ENCODE data around the gene DOCK3.

The DOCK3 gene

GRCh38 chr3:50792568-50792967, 117.8 kb downstream of the DOCK3 start:
- TF ChIP-seq FOXP2 (optimal IDR thresholded peaks at IDR 0.05; ENCODE audit: borderline replicate concordance, extremely low read depth, extremely low read length, insufficient read depth) = no peak
- no peak for TF ChIP-seq POLR2AphosphoS5 (IDR thresholded peaks at IDR 0.05; ENCODE audit: low read depth, low read length)
- TF ChIP-seq SIN3A (IDR thresholded peaks at IDR 0.05; ENCODE audit: borderline replicate concordance, insufficient read depth, low read length) = no peak
- TF ChIP-seq, protein P1, sequence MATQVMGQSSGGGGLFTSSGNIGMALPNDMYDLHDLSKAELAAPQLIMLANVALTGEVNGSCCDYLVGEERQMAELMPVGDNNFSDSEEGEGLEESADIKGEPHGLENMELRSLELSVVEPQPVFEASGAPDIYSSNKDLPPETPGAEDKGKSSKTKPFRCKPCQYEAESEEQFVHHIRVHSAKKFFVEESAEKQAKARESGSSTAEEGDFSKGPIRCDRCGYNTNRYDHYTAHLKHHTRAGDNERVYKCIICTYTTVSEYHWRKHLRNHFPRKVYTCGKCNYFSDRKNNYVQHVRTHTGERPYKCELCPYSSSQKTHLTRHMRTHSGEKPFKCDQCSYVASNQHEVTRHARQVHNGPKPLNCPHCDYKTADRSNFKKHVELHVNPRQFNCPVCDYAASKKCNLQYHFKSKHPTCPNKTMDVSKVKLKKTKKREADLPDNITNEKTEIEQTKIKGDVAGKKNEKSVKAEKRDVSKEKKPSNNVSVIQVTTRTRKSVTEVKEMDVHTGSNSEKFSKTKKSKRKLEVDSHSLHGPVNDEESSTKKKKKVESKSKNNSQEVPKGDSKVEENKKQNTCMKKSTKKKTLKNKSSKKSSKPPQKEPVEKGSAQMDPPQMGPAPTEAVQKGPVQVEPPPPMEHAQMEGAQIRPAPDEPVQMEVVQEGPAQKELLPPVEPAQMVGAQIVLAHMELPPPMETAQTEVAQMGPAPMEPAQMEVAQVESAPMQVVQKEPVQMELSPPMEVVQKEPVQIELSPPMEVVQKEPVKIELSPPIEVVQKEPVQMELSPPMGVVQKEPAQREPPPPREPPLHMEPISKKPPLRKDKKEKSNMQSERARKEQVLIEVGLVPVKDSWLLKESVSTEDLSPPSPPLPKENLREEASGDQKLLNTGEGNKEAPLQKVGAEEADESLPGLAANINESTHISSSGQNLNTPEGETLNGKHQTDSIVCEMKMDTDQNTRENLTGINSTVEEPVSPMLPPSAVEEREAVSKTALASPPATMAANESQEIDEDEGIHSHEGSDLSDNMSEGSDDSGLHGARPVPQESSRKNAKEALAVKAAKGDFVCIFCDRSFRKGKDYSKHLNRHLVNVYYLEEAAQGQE (IDR thresholded peaks at IDR 0.05; ENCODE audit: insufficient read depth in 1 of 2, low read depth in 2 of 2, low read length in 2 of 2) = no peak
- no peak for TF ChIP-seq TAF1 (IDR thresholded peaks at IDR 0.05; ENCODE audit: borderline replicate concordance, insufficient read depth, low read length)

DNA sequence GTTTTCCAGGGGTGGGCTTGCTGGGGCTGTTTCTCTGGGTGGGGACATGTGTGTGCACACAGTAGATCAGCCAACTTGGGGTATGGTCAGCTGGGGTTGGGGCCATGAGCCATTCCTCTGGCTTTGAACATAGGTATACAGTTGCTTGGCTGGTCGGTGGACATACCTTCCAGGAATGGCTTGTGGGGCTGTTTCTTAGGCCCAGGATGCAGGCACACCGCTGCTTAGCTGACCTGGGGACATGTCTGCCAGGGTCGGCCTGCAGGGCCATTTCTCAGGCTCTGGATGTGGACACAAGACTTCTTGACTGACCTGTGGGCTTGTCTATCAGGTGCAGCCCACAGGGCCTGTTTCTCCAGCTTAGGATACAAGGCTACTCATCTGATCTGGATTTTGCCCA, 130.6 kb downstream of the DOCK3 start:
- no peak for TF ChIP-seq POLR2AphosphoS5 (IDR thresholded peaks at IDR 0.05; ENCODE audit: low read depth, low read length)
- TF ChIP-seq SIN3A (IDR thresholded peaks at IDR 0.05; ENCODE audit: borderline replicate concordance, insufficient read depth, low read length) = no peak
- no peak for TF ChIP-seq FOXP2 (optimal IDR thresholded peaks at IDR 0.05; ENCODE audit: borderline replicate concordance, extremely low read depth, extremely low read length, insufficient read depth)
- TF ChIP-seq, protein P1 (IDR thresholded peaks at IDR 0.05; ENCODE audit: insufficient read depth in 1 of 2, low read depth in 2 of 2, low read length in 2 of 2) = no peak
- no peak for TF ChIP-seq TAF1 (IDR thresholded peaks at IDR 0.05; ENCODE audit: borderline replicate concordance, insufficient read depth, low read length)

DNA sequence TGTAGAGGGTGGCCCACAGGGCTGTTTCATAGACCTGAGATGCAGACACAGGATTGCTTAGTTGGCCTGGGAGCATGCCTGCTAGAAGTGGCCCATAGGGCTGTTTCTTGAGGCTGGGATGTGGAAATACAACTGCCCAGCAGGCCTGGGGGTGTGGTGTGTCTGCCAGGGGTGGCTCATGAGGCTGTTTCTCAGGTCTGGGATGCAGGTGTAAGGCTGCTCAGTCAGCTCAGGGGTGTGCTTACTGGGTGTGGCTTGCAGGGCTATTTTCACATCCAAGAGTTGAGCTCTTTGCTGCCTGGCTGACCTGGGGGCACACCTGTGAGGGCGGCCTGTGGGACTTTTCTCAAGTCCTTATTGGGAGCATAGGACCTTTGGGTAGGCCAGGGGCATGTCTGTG, 131.3 kb downstream of the DOCK3 start:
- TF ChIP-seq TAF1 (IDR thresholded peaks at IDR 0.05; ENCODE audit: borderline replicate concordance, insufficient read depth, low read length) = no peak
- TF ChIP-seq, protein P1 (IDR thresholded peaks at IDR 0.05; ENCODE audit: insufficient read depth in 1 of 2, low read depth in 2 of 2, low read length in 2 of 2) = no peak
- no peak for TF ChIP-seq FOXP2 (optimal IDR thresholded peaks at IDR 0.05; ENCODE audit: borderline replicate concordance, extremely low read depth, extremely low read length, insufficient read depth)
- no peak for TF ChIP-seq SIN3A (IDR thresholded peaks at IDR 0.05; ENCODE audit: borderline replicate concordance, insufficient read depth, low read length)
- no peak for TF ChIP-seq POLR2AphosphoS5 (IDR thresholded peaks at IDR 0.05; ENCODE audit: low read depth, low read length)

- TF ChIP-seq POLR2AphosphoS5 (IDR thresholded peaks at IDR 0.05; ENCODE audit: low read depth, low read length) (no peak), TAF1 (IDR thresholded peaks at IDR 0.05; ENCODE audit: borderline replicate concordance, insufficient read depth, low read length) (no peak), FOXP2 (optimal IDR thresholded peaks at IDR 0.05; ENCODE audit: borderline replicate concordance, extremely low read depth, extremely low read length, insufficient read depth) (no peak), SIN3A (IDR thresholded peaks at IDR 0.05; ENCODE audit: borderline replicate concordance, insufficient read depth, low read length) (no peak)
- TF ChIP-seq, protein P1 (IDR thresholded peaks at IDR 0.05; ENCODE audit: insufficient read depth in 1 of 2, low read depth in 2 of 2, low read length in 2 of 2) = no peak
These were observed 132.1 kb downstream of the DOCK3 start for GRCh38 chr3:50806806-50807205.

- TF ChIP-seq TAF1 (IDR thresholded peaks at IDR 0.05; ENCODE audit: borderline replicate concordance, insufficient read depth, low read length) = no peak
- TF ChIP-seq SIN3A (IDR thresholded peaks at IDR 0.05; ENCODE audit: borderline replicate concordance, insufficient read depth, low read length) = no peak
- TF ChIP-seq POLR2AphosphoS5 (IDR thresholded peaks at IDR 0.05; ENCODE audit: low read depth, low read length) = no peak
- no peak for TF ChIP-seq FOXP2 (optimal IDR thresholded peaks at IDR 0.05; ENCODE audit: borderline replicate concordance, extremely low read depth, extremely low read length, insufficient read depth)
- TF ChIP-seq, protein P1 (IDR thresholded peaks at IDR 0.05; ENCODE audit: insufficient read depth in 1 of 2, low read depth in 2 of 2, low read length in 2 of 2) = no peak
These were observed 132.5 kb downstream of the DOCK3 start for GRCh38 chr3:50807266-50807665.

Measured in PFSK-1 (cell line).